Measurements from ENCODE around the gene CR1. TPM values are rescaled to one million over a fixed set of nuclear protein-coding genes. Genes with fewer than 3 reads are reported as not detected.
"Not testable (repeated sequence)": the region's sequence is repeated elsewhere in the genome, so short reads cannot be mapped to it uniquely, and the experiment has no call there.

Gene CR1
- total RNA-seq, 1 experiment from 2014 or later = not detected

DNA sequence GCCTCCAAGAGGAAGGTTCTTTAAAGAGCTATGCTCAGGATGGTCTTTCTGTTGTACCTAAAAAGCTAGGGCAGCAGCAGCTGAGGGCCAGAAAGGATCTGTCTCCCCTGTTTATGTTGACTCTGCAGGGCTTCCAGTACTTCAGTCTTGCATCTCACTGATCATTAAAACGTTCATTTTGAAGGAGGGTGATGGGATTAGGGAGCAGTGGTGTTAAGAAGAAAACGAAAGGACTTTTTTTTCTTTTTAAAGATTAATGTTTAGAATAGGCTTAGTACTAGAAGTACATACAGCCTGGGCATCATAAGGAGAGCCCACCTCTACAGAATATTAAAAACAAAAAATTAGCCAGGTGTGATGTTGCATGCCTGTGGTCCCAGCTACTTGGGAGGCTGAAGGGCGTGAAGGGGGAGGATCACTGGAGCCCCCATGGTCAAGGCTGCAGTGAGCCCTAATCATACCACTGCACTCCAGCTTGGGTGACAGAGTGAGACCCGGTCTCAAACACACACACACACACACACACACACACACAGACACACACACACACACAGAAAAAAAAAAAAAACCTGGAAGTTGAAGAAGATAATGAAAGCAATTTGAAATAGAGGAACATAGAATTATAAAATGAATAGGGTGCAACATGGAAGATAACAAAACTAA, 151.8 kb downstream of the CR1 start:
- no peak overlapping the region for H3K4me3 ChIP-seq

GRCh38 chr1:207648334-207649209, 152.6 kb downstream of the CR1 start:
- peaks cover 27% of the 10 kb centered on the region for H3K27me3 ChIP-seq (replicated peaks)
- H3K27ac ChIP-seq = no peak overlapping the region
- no peak for DNase-seq (ENCODE audit: low read depth in 1 of 2, low spot score in 2 of 2)
- H3K4me1 ChIP-seq (replicated peaks) = peaks cover 4% of the 10 kb centered on the region; the same call in 1 of the 2 replicates
- H3K36me3 ChIP-seq = no peaks in the 10 kb centered on the region
- H3K9me3 ChIP-seq (replicated peaks) = no peaks in the 10 kb centered on the region
- no peak overlapping the region for H3K4me3 ChIP-seq

More for the DNA sequence above, 151.8 kb downstream of the CR1 start:
- no peak for DNase-seq (ENCODE audit: low read depth in 1 of 2, low spot score in 2 of 2)
- Histone ChIP-seq H3K36me3 (no peaks in the 10 kb centered on the region), H3K9me3 (replicated peaks) (no peaks in the 10 kb centered on the region), H3K27me3 (replicated peaks) (peaks cover 32% of the 10 kb centered on the region), H3K27ac (no peak overlapping the region), H3K4me1 (replicated peaks) (peaks cover 4% of the 10 kb centered on the region; the same call in 1 of the 2 replicates)

DNA sequence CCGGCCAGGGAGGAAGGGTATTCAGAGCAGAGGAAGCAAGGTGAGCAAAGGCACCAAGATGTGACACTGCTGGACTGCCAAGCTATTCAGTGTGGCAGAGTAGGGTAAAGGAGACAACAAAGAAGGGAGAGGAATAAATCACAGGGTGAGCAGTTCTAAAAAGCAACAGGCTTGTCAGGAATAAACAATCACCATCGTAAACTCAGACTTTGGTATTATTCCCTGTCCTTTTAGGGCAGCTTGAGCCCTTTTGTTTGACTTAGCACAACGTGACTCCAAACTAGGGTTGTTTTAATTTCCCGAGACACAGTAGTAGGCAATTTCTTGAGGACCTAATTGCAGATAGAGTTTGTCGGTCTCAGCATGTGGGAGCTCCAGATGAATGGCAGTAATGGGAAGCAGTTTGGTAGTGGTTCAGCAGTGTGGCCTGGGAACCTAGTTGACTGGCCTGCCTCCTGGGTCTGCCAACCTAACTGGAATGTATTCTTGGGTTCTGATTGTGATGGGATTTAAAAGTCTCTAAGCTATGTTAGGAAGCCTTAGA, 153.3 kb downstream of the CR1 start:
- Histone ChIP-seq H3K27me3 (replicated peaks) (peaks cover 21% of the 10 kb centered on the region), H3K36me3 (no peaks in the 10 kb centered on the region)

DNA sequence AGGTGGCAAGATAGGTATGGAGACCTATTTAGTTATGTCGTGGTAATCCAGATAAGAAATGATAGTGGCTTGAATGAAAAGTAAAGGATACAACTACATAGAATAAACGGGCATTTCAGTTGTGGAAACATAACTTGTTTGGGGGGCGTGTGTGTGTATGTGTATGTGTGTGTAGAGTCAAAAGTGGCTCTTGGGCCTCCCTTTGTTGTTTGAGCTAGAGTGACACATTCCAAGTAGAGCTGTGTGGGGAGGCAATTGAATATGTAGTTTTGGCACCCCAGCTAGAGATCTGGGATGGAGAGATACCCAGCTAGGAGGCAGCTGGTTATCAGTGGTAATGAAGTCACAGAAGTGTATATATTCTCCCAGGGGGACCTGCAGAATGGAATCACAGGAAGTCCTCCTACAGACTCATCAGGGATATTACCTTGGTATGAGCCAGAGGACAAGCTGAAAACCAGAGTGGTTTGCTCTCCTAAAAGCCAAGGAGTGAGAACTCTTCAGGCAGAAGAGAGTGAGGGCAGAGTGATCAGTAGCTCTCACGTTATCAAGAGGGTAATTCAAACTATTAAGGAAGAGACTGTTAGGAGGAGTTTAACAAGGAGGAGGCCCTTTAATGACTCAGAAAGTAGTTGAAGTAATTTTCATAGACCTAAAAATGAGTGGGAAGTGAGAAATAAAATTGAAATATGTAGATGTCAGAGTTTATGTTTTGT, 154.1 kb downstream of the CR1 start:
- Histone ChIP-seq H3K27me3 (replicated peaks) (peaks cover 18% of the 10 kb centered on the region), H3K4me1 (replicated peaks) (peaks cover 4% of the 10 kb centered on the region; the same call in 1 of the 2 replicates), H3K27ac (no peak overlapping the region), H3K9me3 (replicated peaks) (no peaks in the 10 kb centered on the region), H3K4me3 (no peak overlapping the region), H3K36me3 (no peaks in the 10 kb centered on the region)
- no peak for DNase-seq (ENCODE audit: low read depth in 1 of 2, low spot score in 2 of 2)

More for the DNA sequence above, 153.3 kb downstream of the CR1 start:
- Histone ChIP-seq H3K9me3 (replicated peaks) (no peaks in the 10 kb centered on the region), H3K4me3 (no peak overlapping the region), H3K27ac (no peak overlapping the region), H3K4me1 (replicated peaks) (peaks cover 4% of the 10 kb centered on the region; the same call in 1 of the 2 replicates)
- no peak for DNase-seq (ENCODE audit: low read depth in 1 of 2, low spot score in 2 of 2)

DNA sequence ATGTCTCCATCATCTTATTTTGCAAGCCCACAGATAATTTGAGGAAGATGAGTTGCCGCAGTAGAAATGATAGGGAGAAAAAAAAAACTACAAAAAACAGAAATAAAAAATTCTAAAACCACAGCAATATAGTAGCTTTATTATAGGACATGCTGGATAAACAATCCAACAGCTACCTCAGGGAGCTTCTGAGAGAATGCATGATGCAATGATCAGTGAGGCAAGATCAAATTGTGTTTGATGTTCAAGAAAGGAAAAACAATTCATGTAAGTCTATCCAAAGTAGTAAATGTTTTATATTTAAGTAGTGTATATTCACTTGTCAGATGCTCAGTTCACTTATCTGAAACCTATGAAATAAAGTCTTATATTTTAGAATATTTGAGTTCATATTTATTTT, 155.6 kb downstream of the CR1 start:
- Histone ChIP-seq H3K36me3 (no peaks in the 10 kb centered on the region), H3K27me3 (replicated peaks) (peaks cover 18% of the 10 kb centered on the region), H3K9me3 (replicated peaks) (no peaks in the 10 kb centered on the region), H3K4me3 (no peak overlapping the region), H3K4me1 (replicated peaks) (no peaks in the 10 kb centered on the region), H3K27ac (no peak overlapping the region)
- no peak for DNase-seq (ENCODE audit: low read depth in 1 of 2, low spot score in 2 of 2)

GRCh38 chr1:207654320-207654719, 158.4 kb downstream of the CR1 start:
- DNase-seq (ENCODE audit: low read depth in 1 of 2, low spot score in 2 of 2) = no peak

DNA sequence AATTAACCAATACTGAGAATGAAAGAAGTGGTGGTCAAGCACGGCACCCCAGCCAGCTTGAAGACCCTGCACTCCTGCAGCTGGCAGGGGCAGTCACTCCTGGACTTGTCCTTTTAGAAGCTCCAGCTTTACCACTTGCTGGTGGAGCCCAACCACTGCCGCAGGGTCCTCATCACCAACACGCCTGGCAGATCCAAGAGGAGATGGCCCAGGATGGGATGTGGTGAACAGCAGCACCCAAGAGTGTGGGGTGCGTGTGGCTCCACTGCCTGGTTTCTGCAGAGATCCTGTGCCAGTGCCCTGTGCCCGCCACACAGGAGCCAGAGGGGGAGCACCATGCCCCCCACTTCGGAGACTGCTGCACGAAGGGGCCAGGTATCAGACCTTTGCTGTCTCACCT, 162.5 kb downstream of the CR1 start:
- Histone ChIP-seq H3K27ac (no peak overlapping the region), H3K36me3 (no peaks in the 10 kb centered on the region)

More at GRCh38 chr1:207654320-207654719, 158.4 kb downstream of the CR1 start:
- no peaks in the 10 kb centered on the region for H3K36me3 ChIP-seq
- H3K27ac ChIP-seq = no peak overlapping the region
- no peaks in the 10 kb centered on the region for H3K4me1 ChIP-seq (replicated peaks)
- no peaks in the 10 kb centered on the region for H3K9me3 ChIP-seq (replicated peaks)
- H3K4me3 ChIP-seq = no peak overlapping the region
- H3K27me3 ChIP-seq (replicated peaks) = 0 out of 2 replicates have a peak, but pooled peaks cover 8% of the 10 kb centered on the region

DNA sequence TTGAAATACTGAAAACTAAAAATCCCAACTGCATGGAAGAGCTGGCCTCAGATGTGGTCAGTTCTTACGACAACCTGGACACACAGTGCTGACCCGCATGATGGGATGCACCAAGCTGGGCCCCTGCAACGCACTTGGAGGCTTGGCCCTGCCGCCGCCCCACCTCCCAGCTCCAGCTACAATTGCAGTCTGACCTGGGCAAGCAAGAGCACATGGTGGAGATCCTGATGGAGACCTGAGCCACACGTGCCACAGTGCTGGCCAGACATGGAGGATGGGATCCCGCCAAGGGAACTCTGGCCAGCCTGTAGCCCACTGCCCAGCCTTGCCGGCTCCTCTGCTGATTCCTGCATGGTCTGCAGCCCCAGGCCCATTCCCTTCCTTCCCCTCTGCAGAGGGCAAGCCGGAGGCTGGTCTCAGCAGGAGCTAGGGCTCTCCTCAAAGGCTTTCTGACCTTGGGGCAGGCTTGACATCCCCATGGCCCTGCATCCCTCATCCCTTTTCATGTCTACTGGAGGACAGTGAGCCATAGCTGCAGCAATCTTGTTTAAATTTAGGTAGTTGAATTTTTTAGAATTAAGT, 163.0 kb downstream of the CR1 start:
- Histone ChIP-seq H3K4me1 (replicated peaks) (no peaks in the 10 kb centered on the region), H3K4me3 (no peak overlapping the region), H3K9me3 (replicated peaks) (no peaks in the 10 kb centered on the region), H3K27ac (no peak overlapping the region), H3K27me3 (replicated peaks) (peaks cover 3% of the 10 kb centered on the region; the same call in 1 of the 2 replicates), H3K36me3 (no peaks in the 10 kb centered on the region)
- no peak for DNase-seq (ENCODE audit: low read depth in 1 of 2, low spot score in 2 of 2)

More for the DNA sequence above, 162.5 kb downstream of the CR1 start:
- H3K9me3 ChIP-seq (replicated peaks) = no peaks in the 10 kb centered on the region
- no peak overlapping the region for H3K4me3 ChIP-seq
- peaks cover 4% of the 10 kb centered on the region; the same call in 1 of the 2 replicates for H3K27me3 ChIP-seq (replicated peaks)
- no peak for DNase-seq (ENCODE audit: low read depth in 1 of 2, low spot score in 2 of 2)
- H3K4me1 ChIP-seq (replicated peaks) = no peaks in the 10 kb centered on the region

GRCh38 chr1:207659545-207660153, 163.7 kb downstream of the CR1 start:
- DNase-seq (ENCODE audit: low read depth in 1 of 2, low spot score in 2 of 2) = no peak
- Histone ChIP-seq H3K27ac (no peak overlapping the region), H3K4me3 (no peak overlapping the region), H3K4me1 (replicated peaks) (no peaks in the 10 kb centered on the region), H3K9me3 (replicated peaks) (no peaks in the 10 kb centered on the region), H3K27me3 (replicated peaks) (peaks cover 3% of the 10 kb centered on the region; the same call in 1 of the 2 replicates), H3K36me3 (no peaks in the 10 kb centered on the region)

DNA sequence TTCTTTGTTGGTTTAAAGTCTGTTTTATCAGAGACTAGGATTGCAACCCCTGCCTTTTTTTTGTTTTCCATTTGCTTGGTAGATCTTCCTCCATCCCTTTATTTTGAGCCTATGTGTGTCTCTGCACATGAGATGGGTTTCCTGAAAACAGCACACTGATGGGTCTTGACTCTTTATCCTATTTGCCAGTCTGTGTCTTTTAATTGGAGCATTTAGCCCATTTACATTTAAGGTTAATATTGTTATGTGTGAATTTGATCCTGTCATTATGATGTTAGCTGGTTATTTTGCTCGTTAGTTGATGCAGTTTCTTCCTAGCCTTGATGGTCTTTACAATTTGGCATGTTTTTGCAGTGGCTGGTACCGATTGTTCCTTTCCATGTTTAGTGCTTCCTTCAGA, 165.5 kb downstream of the CR1 start:
- not testable (repeated sequence) for H3K4me1 ChIP-seq (replicated peaks); H3K36me3 ChIP-seq; DNase-seq (ENCODE audit: low read depth in 1 of 2, low spot score in 2 of 2); H3K9me3 ChIP-seq (replicated peaks); H3K27ac ChIP-seq; H3K4me3 ChIP-seq; H3K27me3 ChIP-seq (replicated peaks)

DNA sequence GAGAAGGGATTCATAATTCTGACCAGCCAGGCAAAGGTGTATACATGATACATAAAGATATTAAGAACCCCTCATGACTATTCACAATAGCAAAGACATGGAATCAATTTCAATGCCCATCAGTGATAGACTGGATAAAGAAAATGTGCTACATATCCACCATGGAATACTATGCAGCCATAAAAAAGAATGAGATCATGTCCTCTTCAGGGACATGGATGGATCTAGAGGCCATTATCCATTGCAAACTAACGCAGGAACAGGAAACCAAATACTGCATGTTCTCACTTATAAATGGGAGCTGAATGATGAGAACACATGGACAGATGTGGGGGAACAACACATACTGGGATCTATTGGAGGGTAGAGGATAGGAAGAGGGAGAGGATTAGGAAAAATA, 170.4 kb downstream of the CR1 start:
- no peak overlapping the region for H3K27ac ChIP-seq
- peaks cover 15% of the 10 kb centered on the region for H3K27me3 ChIP-seq (replicated peaks)
- no peaks in the 10 kb centered on the region for H3K9me3 ChIP-seq (replicated peaks)
- DNase-seq (ENCODE audit: low read depth in 1 of 2, low spot score in 2 of 2) = no peak
- H3K4me3 ChIP-seq = no peak overlapping the region
- H3K36me3 ChIP-seq = no peaks in the 10 kb centered on the region
- no peaks in the 10 kb centered on the region for H3K4me1 ChIP-seq (replicated peaks)

GRCh38 chr1:207669528-207670009, 173.6 kb downstream of the CR1 start:
- peaks cover 32% of the 10 kb centered on the region for H3K27me3 ChIP-seq (replicated peaks)
- DNase-seq (ENCODE audit: low read depth in 1 of 2, low spot score in 2 of 2) = no peak
- H3K36me3 ChIP-seq = no peaks in the 10 kb centered on the region
- no peaks in the 10 kb centered on the region for H3K4me1 ChIP-seq (replicated peaks)
- H3K9me3 ChIP-seq (replicated peaks) = no peaks in the 10 kb centered on the region
- H3K27ac ChIP-seq = no peak overlapping the region
- no peak overlapping the region for H3K4me3 ChIP-seq

- no peaks in the 10 kb centered on the region for H3K4me1 ChIP-seq (replicated peaks)
- H3K36me3 ChIP-seq = no peaks in the 10 kb centered on the region
- no peak overlapping the region for H3K27ac ChIP-seq
- DNase-seq (ENCODE audit: low read depth in 1 of 2, low spot score in 2 of 2) = no peak
- H3K27me3 ChIP-seq (replicated peaks) = peaks cover 32% of the 10 kb centered on the region
- no peak overlapping the region for H3K4me3 ChIP-seq
- H3K9me3 ChIP-seq (replicated peaks) = no peaks in the 10 kb centered on the region
Observed at GRCh38 chr1:207670192-207670591, 174.2 kb downstream of the CR1 start.
